HG02852 (cell line): ENCODE results near the gene TMC1.
"Not testable (repeated sequence)": the region's sequence is repeated elsewhere in the genome, so short reads cannot be mapped to it uniquely, and the experiment has no call there.

Experiments used
- ATAC-seq: cut with Tn5 transposase; IDR thresholded peaks from one replicate; pipeline ENCODE4 v1.9.1; 2021; ENCODE audit warnings: mild to moderate bottlenecking, moderate library complexity; ENCODE audit not compliant: unreplicated experiment

The TMC1 gene

GRCh38 chr9:72809586-72809985, 288.2 kb downstream of the TMC1 start:
- no peak for ATAC-seq

GRCh38 chr9:72812559-72813111, 291.2 kb downstream of the TMC1 start:
- ATAC-seq: no peak

- no peak for ATAC-seq
Observed at GRCh38 chr9:72813544-72813943, 292.1 kb downstream of the TMC1 start.

GRCh38 chr9:72814083-72814597, 292.7 kb downstream of the TMC1 start:
- ATAC-seq: no peak

GRCh38 chr9:72816666-72817065, 295.3 kb downstream of the TMC1 start:
- ATAC-seq: no peak

GRCh38 chr9:72817413-72817812, 296.0 kb downstream of the TMC1 start:
- no peak for ATAC-seq

- no peak for ATAC-seq
Observed at GRCh38 chr9:72818385-72818784, 297.0 kb downstream of the TMC1 start.

- no peak for ATAC-seq
Observed at GRCh38 chr9:72823971-72824370, 302.6 kb downstream of the TMC1 start.

GRCh38 chr9:72826996-72827949, 305.9 kb downstream of the TMC1 start:
- ATAC-seq: no peak

GRCh38 chr9:72827950-72828731, 306.7 kb downstream of the TMC1 start:
- no peak for ATAC-seq

GRCh38 chr9:72834994-72835393, 313.6 kb downstream of the TMC1 start:
- no peak for ATAC-seq

- ATAC-seq: no peak
Observed at GRCh38 chr9:72836790-72837189, 315.4 kb downstream of the TMC1 start.

- no peak for ATAC-seq
Observed at GRCh38 chr9:72839085-72839484, 317.7 kb downstream of the TMC1 start.

GRCh38 chr9:72843520-72844439, 322.4 kb downstream of the TMC1 start:
- no peak for ATAC-seq

- ATAC-seq: no peak
Observed at GRCh38 chr9:72844440-72844768, 323.0 kb downstream of the TMC1 start.

- ATAC-seq: not testable (repeated sequence)
Observed at GRCh38 chr9:72845052-72845451, 323.6 kb downstream of the TMC1 start.

GRCh38 chr9:72850209-72850608, 328.8 kb downstream of the TMC1 start:
- not testable (repeated sequence) for ATAC-seq

GRCh38 chr9:72855321-72855720, 333.9 kb downstream of the TMC1 start:
- no peak for ATAC-seq

GRCh38 chr9:72855890-72856523, 334.6 kb downstream of the TMC1 start:
- ATAC-seq: no peak
